ENCODE results near the gene LGALS8.

Gene LGALS8

GRCh38 chr1:236530959-236531358, 7.2 kb downstream of the LGALS8 start:
- H3K4me3 ChIP-seq (replicated peaks; ENCODE audit: low read depth, low read length): no peak overlapping the region
- DNase-seq (ENCODE audit: low read depth): no peak

GRCh38 chr1:236532850-236533249, 9.1 kb downstream of the LGALS8 start:
- no peak for TF ChIP-seq CTCF (IDR thresholded peaks at IDR 0.05; ENCODE audit: low read length, missing control alignments)
- H3K4me3 ChIP-seq (replicated peaks; ENCODE audit: low read depth, low read length): no peak overlapping the region
- no peak for DNase-seq (ENCODE audit: low read depth)

More at GRCh38 chr1:236530959-236531358, 7.2 kb downstream of the LGALS8 start:
- TF ChIP-seq CTCF (IDR thresholded peaks at IDR 0.05; ENCODE audit: low read length, missing control alignments): no peak

GRCh38 chr1:236534151-236534651, 10.4 kb downstream of the LGALS8 start:
- DNase-seq (ENCODE audit: low read depth): peak; percentile 53
- TF ChIP-seq CTCF (IDR thresholded peaks at IDR 0.05; ENCODE audit: low read length, missing control alignments): no peak

GRCh38 chr1:236535190-236535589, 11.4 kb downstream of the LGALS8 start:
- TF ChIP-seq CTCF (IDR thresholded peaks at IDR 0.05; ENCODE audit: low read length, missing control alignments): no peak
- H3K4me3 ChIP-seq (replicated peaks; ENCODE audit: low read depth, low read length): no peak overlapping the region
- DNase-seq (ENCODE audit: low read depth): no peak

More at GRCh38 chr1:236534151-236534651, 10.4 kb downstream of the LGALS8 start:
- no peak overlapping the region for H3K4me3 ChIP-seq (replicated peaks; ENCODE audit: low read depth, low read length)

- no peak overlapping the region for H3K4me3 ChIP-seq (replicated peaks; ENCODE audit: low read depth, low read length)
- no peak for TF ChIP-seq CTCF (IDR thresholded peaks at IDR 0.05; ENCODE audit: low read length, missing control alignments)
- DNase-seq (ENCODE audit: low read depth): no peak
These were observed 11.9 kb downstream of the LGALS8 start for GRCh38 chr1:236535662-236536161.

- H3K4me3 ChIP-seq (replicated peaks; ENCODE audit: low read depth, low read length): no peak overlapping the region
- no peak for TF ChIP-seq CTCF (IDR thresholded peaks at IDR 0.05; ENCODE audit: low read length, missing control alignments)
- DNase-seq (ENCODE audit: low read depth): no peak
These were observed 12.8 kb downstream of the LGALS8 start for GRCh38 chr1:236536540-236536939.

GRCh38 chr1:236540813-236541465, 17.2 kb downstream of the LGALS8 start:
- no peak for TF ChIP-seq CTCF (IDR thresholded peaks at IDR 0.05; ENCODE audit: low read length, missing control alignments)
- no peak for DNase-seq (ENCODE audit: low read depth)

More at GRCh38 chr1:236540813-236541465, 17.2 kb downstream of the LGALS8 start:
- H3K4me3 ChIP-seq (replicated peaks; ENCODE audit: low read depth, low read length): no peak overlapping the region

Data from fibroblast of pulmonary artery (primary cell).